ENCODE results near the gene TMEM242. TPM values are rescaled to one million over a fixed set of nuclear protein-coding genes. Genes with fewer than 3 reads are reported as not detected.

The TMEM242 gene
- total RNA-seq, 2 donors from 2014 or later, result 12.4 to 12.9 TPM

DNA sequence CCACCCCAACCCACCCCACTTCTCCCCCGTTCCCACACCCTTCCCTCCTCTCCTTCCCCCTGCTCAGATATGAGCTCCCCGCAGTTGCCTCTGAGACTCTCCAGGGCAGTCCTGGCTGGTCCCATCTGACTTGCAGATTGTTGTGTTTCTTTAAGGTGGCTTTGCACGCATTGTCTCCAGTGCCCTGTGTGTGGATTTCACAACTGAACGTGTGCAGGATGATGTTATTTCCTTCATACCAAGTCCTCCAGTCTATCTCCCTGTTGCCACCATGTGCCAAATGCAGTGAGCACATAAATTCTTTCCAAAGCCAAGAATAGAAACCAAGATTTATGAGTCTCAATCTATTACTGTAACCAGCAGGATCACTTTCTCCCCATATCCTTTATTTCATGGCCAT lies 79.1 kb downstream of the TMEM242 start:
- Mint-ChIP-seq H3K36me3 (ENCODE audit: low read depth) (no peaks in the 10 kb centered on the region), H3K4me3 (no peak overlapping the region), H3K27me3 (no peaks in the 10 kb centered on the region), H3K4me1 (peaks cover 7% of the 10 kb centered on the region), H3K27ac (no peak overlapping the region)
- ATAC-seq, result no peak
- DNase-seq, result no peak
- no peaks in the 10 kb centered on the region for H3K9me3 ChIP-seq (ENCODE audit: control insufficient read depth, low read length, poor library complexity, severe bottlenecking)

DNA sequence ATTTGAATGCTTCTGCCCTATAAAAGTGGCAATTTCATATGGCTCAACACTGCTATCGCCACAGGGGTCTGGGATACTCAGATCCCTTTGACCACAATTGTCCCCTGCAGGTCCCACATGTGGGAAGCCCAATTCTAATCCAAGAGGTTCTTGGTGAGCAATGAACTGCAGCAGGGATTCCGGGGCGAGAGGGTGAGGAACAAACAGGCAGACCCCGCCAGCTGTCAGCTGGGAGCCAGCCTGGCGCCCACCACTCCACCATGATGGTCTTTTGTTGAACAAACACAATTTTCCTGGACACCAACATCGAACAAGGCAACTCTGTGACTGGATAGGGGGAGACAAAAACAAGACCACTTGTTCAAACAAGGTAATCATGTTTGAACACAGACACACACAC lies 80.5 kb downstream of the TMEM242 start:
- H3K4me1 Mint-ChIP-seq, result peaks cover 7% of the 10 kb centered on the region
- no peak for ATAC-seq
- no peak overlapping the region for H3K27ac Mint-ChIP-seq
- H3K36me3 Mint-ChIP-seq (ENCODE audit: low read depth), result no peaks in the 10 kb centered on the region
- no peak for DNase-seq
- H3K27me3 Mint-ChIP-seq, result no peaks in the 10 kb centered on the region
- H3K4me3 Mint-ChIP-seq, result no peak overlapping the region
- no peaks in the 10 kb centered on the region for H3K9me3 ChIP-seq (ENCODE audit: control insufficient read depth, low read length, poor library complexity, severe bottlenecking)

DNA sequence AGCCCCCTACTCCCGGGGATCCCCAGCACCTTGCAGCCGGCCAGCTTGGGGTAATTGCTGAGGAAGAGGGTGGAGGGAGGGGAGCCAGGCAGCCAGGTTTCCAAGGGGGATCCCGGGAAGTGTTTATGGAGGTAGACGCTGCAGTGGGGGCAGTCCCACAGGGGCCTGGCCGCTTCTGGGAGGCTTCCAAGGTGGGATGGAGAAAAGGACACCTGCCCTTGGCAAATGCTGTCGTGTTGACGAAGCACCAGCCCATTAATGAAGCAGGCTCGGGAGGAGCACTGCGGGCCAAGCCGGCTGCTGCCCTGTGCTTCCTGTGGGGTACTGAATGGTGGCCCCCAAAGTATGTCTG lies 82.4 kb downstream of the TMEM242 start:
- no peak overlapping the region for H3K27ac Mint-ChIP-seq
- H3K4me1 Mint-ChIP-seq, result peaks cover 15% of the 10 kb centered on the region
- H3K9me3 ChIP-seq (ENCODE audit: control insufficient read depth, low read length, poor library complexity, severe bottlenecking), result no peaks in the 10 kb centered on the region
- H3K36me3 Mint-ChIP-seq (ENCODE audit: low read depth), result no peaks in the 10 kb centered on the region
- no peak for ATAC-seq
- H3K4me3 Mint-ChIP-seq, result no peak overlapping the region
- H3K27me3 Mint-ChIP-seq, result peaks cover 5% of the 10 kb centered on the region
- DNase-seq, result no peak

DNA sequence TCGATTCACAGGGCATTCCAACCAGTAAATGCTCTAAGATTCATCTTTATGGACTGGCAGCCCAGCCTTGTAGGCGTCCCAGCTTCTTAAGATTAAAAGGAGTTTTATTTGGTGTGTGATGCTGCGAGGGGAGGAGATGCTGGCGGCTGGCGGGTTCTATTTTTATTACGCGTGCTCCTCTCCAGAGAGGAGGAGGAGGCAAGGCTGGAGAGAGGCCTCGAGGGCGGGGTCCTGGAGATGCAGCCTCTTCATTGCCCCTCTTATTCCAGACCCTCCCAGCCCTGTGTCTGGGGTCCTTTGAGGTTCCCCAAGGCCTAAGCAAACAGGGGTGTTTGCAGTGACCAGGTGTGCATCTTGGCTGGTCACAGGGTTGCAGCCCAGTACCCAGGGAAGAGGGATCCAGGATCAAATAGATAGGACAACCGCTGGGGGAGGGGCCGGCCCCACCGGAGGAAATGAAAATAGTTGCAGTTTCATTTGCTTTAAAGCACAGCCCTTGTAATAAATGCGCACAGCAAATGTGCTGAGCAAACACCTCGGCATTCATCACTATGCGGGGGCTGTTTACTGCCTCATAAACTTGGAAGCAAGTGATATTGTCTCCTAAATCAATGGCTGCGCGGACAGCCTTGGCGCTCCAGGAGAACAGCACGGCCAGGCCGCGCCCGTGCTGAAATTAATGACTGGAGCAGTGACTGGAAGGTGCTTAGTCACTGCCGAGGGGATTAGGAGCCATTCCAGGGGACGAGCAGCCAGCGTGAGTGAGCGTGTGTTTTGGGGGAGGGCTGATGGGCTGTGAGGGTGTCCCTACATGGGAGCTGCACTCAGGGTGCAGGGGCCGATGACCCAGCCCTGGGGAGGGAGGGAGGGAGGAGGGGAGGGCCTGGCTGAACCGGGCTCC lies 83.0 kb downstream of the TMEM242 start:
- Mint-ChIP-seq H3K27me3 (peaks cover 11% of the 10 kb centered on the region), H3K27ac (no peak overlapping the region), H3K4me1 (peaks cover 20% of the 10 kb centered on the region), H3K36me3 (ENCODE audit: low read depth) (peaks cover 4% of the 10 kb centered on the region), H3K4me3 (peak overlapping the region; percentile 37)
- no peak for ATAC-seq
- H3K9me3 ChIP-seq (ENCODE audit: control insufficient read depth, low read length, poor library complexity, severe bottlenecking), result no peaks in the 10 kb centered on the region
- no peak for DNase-seq

DNA sequence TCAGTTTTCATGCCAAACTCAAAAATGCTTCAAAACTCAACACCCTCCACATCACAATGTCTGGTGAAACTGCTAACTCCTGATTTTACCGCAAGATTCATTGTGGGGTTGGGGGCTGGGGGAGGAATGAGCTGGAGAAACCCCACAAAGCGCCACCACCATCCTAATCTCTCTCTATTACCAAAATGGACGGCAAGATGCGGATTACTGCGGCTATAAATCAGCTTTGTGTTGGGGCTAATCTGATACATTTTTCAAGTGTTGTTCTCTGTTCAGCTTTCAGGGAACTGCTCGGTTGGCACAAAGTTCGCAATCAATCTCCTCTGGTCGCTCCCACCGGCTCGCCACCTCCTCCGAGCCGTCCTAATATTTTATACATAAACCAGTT lies 83.7 kb downstream of the TMEM242 start:
- Mint-ChIP-seq H3K27me3 (peaks cover 13% of the 10 kb centered on the region), H3K4me1 (peaks cover 23% of the 10 kb centered on the region), H3K27ac (no peak overlapping the region), H3K36me3 (ENCODE audit: low read depth) (peaks cover 4% of the 10 kb centered on the region), H3K4me3 (peak overlapping the region; percentile 37)
- H3K9me3 ChIP-seq (ENCODE audit: control insufficient read depth, low read length, poor library complexity, severe bottlenecking), result no peaks in the 10 kb centered on the region
- ATAC-seq (no peak), DNase-seq (no peak)

Other genes with a start within 250 kb of the TMEM242 start
- gene ZDHHC14, start 57.7 kb upstream of the TMEM242 start, total RNA-seq, result 1 to 10 TPM; 3.6 to 5.2 TPM

Data from T-helper 17 cell (primary cell).